Measurements from ENCODE around the gene ASF1A.

GRCh38 chr6:118895261-118895560 is 1.3 kb downstream of the ASF1A start:
- TF ChIP-seq POLR2A (IDR thresholded peaks at IDR 0.05): no peak
- no peak for TF ChIP-seq CTCF (IDR thresholded peaks at IDR 0.05)

All from transverse colon (tissue), 3 donors.